SK-N-MC (cell line): ENCODE measurements around the gene SPAG17.

Experiments
- EZH2 ChIP-seq: fragments of 200-600 bp; sonication (generic); IDR thresholded peaks from one replicate; pipeline ENCODE4 v1.6.1; 2017; ENCODE audit warnings: antibody characterized with exemption
- POLR2AphosphoS5 ChIP-seq: IDR thresholded peaks from 2 replicates; pipeline ENCODE4 v1.6.1; 2012; ENCODE audit warnings: mild to moderate bottlenecking, low read depth, low read length, borderline replicate concordance

DNA sequence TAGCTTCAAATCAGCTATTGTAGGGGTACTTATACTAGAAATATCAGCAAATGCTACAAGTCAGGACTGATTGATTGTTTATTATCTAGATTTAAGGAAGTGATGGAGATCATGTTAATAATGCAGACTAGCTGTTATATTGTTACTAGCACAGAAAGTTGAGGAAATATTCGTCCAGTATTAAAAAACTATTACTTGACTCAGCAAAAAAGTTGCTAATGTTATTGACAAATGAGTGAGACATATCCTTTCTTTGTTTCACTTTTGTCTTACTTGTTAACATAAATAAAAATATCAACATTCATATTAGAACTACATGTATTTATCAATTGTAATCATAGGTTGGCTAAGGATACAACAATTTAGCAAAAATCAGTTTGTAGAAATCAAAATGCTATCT lies 141.4 kb downstream of the SPAG17 start:
- TF ChIP-seq EZH2 = no peak
- no peak for TF ChIP-seq POLR2AphosphoS5
